GM19372 (cell line): ENCODE results near the gene ADAMTS6.

ENCODE experiments used
- ATAC-seq: cut with Tn5 transposase; IDR thresholded peaks from one replicate; pipeline ENCODE4 v1.9.1; 2021; ENCODE audit warnings: mild to moderate bottlenecking, low read depth, moderate library complexity; ENCODE audit not compliant: unreplicated experiment

ADAMTS6 gene

GRCh38 chr5:65292196-65292595, 189.5 kb downstream of the ADAMTS6 start:
- ATAC-seq: no peak

GRCh38 chr5:65290677-65291076, 191.0 kb downstream of the ADAMTS6 start:
- no peak for ATAC-seq

- ATAC-seq: no peak
These were observed 193.1 kb downstream of the ADAMTS6 start for GRCh38 chr5:65288657-65289056.

GRCh38 chr5:65279603-65280002, 202.1 kb downstream of the ADAMTS6 start:
- ATAC-seq: no peak

GRCh38 chr5:65276178-65276890, 205.4 kb downstream of the ADAMTS6 start:
- ATAC-seq: no peak

GRCh38 chr5:65271906-65272305, 209.8 kb downstream of the ADAMTS6 start:
- ATAC-seq: no peak

- no peak for ATAC-seq
These were observed 213.2 kb downstream of the ADAMTS6 start for GRCh38 chr5:65268525-65268924.

- no peak for ATAC-seq
These were observed 217.3 kb downstream of the ADAMTS6 start for GRCh38 chr5:65264420-65264819.

- ATAC-seq: no peak
These were observed 218.4 kb downstream of the ADAMTS6 start for GRCh38 chr5:65263321-65263720.

- no peak for ATAC-seq
These were observed 219.1 kb downstream of the ADAMTS6 start for GRCh38 chr5:65262649-65263059.

- no peak for ATAC-seq
These were observed 219.6 kb downstream of the ADAMTS6 start for GRCh38 chr5:65262096-65262495.

GRCh38 chr5:65261499-65261898, 220.2 kb downstream of the ADAMTS6 start:
- no peak for ATAC-seq

- no peak for ATAC-seq
These were observed 226.4 kb downstream of the ADAMTS6 start for GRCh38 chr5:65255294-65255693.

GRCh38 chr5:65252977-65253376, 228.7 kb downstream of the ADAMTS6 start:
- ATAC-seq: no peak

GRCh38 chr5:65248896-65249295, 232.8 kb downstream of the ADAMTS6 start:
- ATAC-seq: no peak

- ATAC-seq: no peak
These were observed 234.1 kb downstream of the ADAMTS6 start for GRCh38 chr5:65247594-65247993.

GRCh38 chr5:65246741-65247140, 235.0 kb downstream of the ADAMTS6 start:
- ATAC-seq: no peak

- ATAC-seq: no peak
These were observed 237.7 kb downstream of the ADAMTS6 start for GRCh38 chr5:65244031-65244430.

- no peak for ATAC-seq
These were observed 238.6 kb downstream of the ADAMTS6 start for GRCh38 chr5:65243161-65243560.

GRCh38 chr5:65229841-65230240, 251.9 kb downstream of the ADAMTS6 start:
- no peak for ATAC-seq

GRCh38 chr5:65213921-65214525, 267.7 kb downstream of the ADAMTS6 start:
- no peak for ATAC-seq

- ATAC-seq: no peak
These were observed 272.4 kb downstream of the ADAMTS6 start for GRCh38 chr5:65209341-65209740.
